ENCODE data around the gene AUTS2. TPM values are rescaled to one million over a fixed set of nuclear protein-coding genes. Genes with fewer than 3 reads are reported as not detected.

AUTS2 gene
- total RNA-seq, 1 experiment from 2014 or later: 42.1 TPM

GRCh38 chr7:70053421-70053820, 455.1 kb downstream of the AUTS2 start:
- no peak overlapping the region for H3K4me3 ChIP-seq (ENCODE audit: low read depth, low read length, poor library complexity, severe bottlenecking)
- intact Hi-C loops (cut with micrococcal nuclease; ENCODE audit: unreplicated experiment): no loop called here
- H3K36me3 ChIP-seq (ENCODE audit: insufficient read depth, low read length, poor library complexity, severe bottlenecking): no peaks in the 10 kb centered on the region
- CTCF ChIA-PET: no interaction called here
- H3K27me3 ChIP-seq (replicated peaks; ENCODE audit: insufficient read depth, low read depth, low read length, poor library complexity): no peaks in the 10 kb centered on the region
- H3K9me3 ChIP-seq (ENCODE audit: low read depth, low read length, poor library complexity, severe bottlenecking): no peaks in the 10 kb centered on the region
- no TSS peak for BruUV-seq (replicated peaks)
- no peak for DNase-seq (ENCODE audit: low spot score)
- peaks cover under 1% of the 10 kb centered on the region for H3K4me1 ChIP-seq (ENCODE audit: insufficient read depth, low read length, poor library complexity, severe bottlenecking)
- POLR2A ChIA-PET (ENCODE audit: low non-redundant PET): no interaction called here
- TF ChIP-seq, protein P1, sequence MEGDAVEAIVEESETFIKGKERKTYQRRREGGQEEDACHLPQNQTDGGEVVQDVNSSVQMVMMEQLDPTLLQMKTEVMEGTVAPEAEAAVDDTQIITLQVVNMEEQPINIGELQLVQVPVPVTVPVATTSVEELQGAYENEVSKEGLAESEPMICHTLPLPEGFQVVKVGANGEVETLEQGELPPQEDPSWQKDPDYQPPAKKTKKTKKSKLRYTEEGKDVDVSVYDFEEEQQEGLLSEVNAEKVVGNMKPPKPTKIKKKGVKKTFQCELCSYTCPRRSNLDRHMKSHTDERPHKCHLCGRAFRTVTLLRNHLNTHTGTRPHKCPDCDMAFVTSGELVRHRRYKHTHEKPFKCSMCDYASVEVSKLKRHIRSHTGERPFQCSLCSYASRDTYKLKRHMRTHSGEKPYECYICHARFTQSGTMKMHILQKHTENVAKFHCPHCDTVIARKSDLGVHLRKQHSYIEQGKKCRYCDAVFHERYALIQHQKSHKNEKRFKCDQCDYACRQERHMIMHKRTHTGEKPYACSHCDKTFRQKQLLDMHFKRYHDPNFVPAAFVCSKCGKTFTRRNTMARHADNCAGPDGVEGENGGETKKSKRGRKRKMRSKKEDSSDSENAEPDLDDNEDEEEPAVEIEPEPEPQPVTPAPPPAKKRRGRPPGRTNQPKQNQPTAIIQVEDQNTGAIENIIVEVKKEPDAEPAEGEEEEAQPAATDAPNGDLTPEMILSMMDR (conservative IDR thresholded peaks at IDR 0.05; ENCODE audit: low read depth, low read length): no peak
- no peak for TF ChIP-seq EZH2 (IDR thresholded peaks at IDR 0.05; ENCODE audit: borderline replicate concordance, low read depth, low read length, poor library complexity, severe bottlenecking)
- no peak overlapping the region for H3K27ac ChIP-seq (ENCODE audit: low read depth, low read length, poor library complexity, severe bottlenecking)

- CTCF ChIA-PET: no interaction called here
- H3K9me3 ChIP-seq (ENCODE audit: low read depth, low read length, poor library complexity, severe bottlenecking): no peaks in the 10 kb centered on the region
- BruUV-seq (replicated peaks): no TSS peak
Observed at GRCh38 chr7:70053989-70054388, 455.7 kb downstream of the AUTS2 start.

DNA sequence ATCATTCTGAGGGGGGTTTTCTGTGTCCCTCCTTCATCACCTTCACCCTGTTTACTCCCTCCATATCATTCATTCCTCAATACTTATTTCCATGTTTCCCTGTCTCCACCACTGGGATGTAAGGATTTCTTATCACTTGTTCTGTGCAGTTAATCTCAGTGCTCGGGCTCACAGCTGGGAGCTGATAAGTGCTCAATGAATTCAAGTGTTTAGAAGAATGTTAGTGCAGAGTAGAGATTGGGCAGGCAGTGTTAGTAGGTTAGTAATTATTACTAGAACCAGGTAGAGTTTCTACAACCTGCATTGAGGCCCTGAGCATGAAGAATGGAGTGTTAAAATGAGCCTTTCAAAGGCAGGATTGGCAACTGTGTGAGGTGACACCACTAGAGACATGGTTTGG, 458.1 kb downstream of the AUTS2 start:
- no TSS peak for BruUV-seq (replicated peaks)
- no peak overlapping the region for H3K27ac ChIP-seq (ENCODE audit: low read depth, low read length, poor library complexity, severe bottlenecking)
- no peak overlapping the region for H3K4me3 ChIP-seq (ENCODE audit: low read depth, low read length, poor library complexity, severe bottlenecking)
- ChIA-PET POLR2A (ENCODE audit: low non-redundant PET) (no interaction called here), CTCF (no interaction called here)
- no peaks in the 10 kb centered on the region for H3K9me3 ChIP-seq (ENCODE audit: low read depth, low read length, poor library complexity, severe bottlenecking)
- H3K27me3 ChIP-seq (replicated peaks; ENCODE audit: insufficient read depth, low read depth, low read length, poor library complexity): no peaks in the 10 kb centered on the region
- TF ChIP-seq, protein P1 (conservative IDR thresholded peaks at IDR 0.05; ENCODE audit: low read depth, low read length): no peak
- no peak for TF ChIP-seq EZH2 (IDR thresholded peaks at IDR 0.05; ENCODE audit: borderline replicate concordance, low read depth, low read length, poor library complexity, severe bottlenecking)
- no peaks in the 10 kb centered on the region for H3K36me3 ChIP-seq (ENCODE audit: insufficient read depth, low read length, poor library complexity, severe bottlenecking)
- intact Hi-C loops (cut with micrococcal nuclease; ENCODE audit: unreplicated experiment): no loop called here
- peaks cover 7% of the 10 kb centered on the region for H3K4me1 ChIP-seq (ENCODE audit: insufficient read depth, low read length, poor library complexity, severe bottlenecking)
- no peak for DNase-seq (ENCODE audit: low spot score)

More at GRCh38 chr7:70053989-70054388, 455.7 kb downstream of the AUTS2 start:
- Histone ChIP-seq H3K4me3 (ENCODE audit: low read depth, low read length, poor library complexity, severe bottlenecking) (no peak overlapping the region), H3K27me3 (replicated peaks; ENCODE audit: insufficient read depth, low read depth, low read length, poor library complexity) (no peaks in the 10 kb centered on the region), H3K36me3 (ENCODE audit: insufficient read depth, low read length, poor library complexity, severe bottlenecking) (no peaks in the 10 kb centered on the region), H3K27ac (ENCODE audit: low read depth, low read length, poor library complexity, severe bottlenecking) (no peak overlapping the region), H3K4me1 (ENCODE audit: insufficient read depth, low read length, poor library complexity, severe bottlenecking) (no peaks in the 10 kb centered on the region)
- POLR2A ChIA-PET (ENCODE audit: low non-redundant PET): no interaction called here
- intact Hi-C loops (cut with micrococcal nuclease; ENCODE audit: unreplicated experiment): no loop called here
- no peak for TF ChIP-seq EZH2 (IDR thresholded peaks at IDR 0.05; ENCODE audit: borderline replicate concordance, low read depth, low read length, poor library complexity, severe bottlenecking)
- TF ChIP-seq, protein P1 (conservative IDR thresholded peaks at IDR 0.05; ENCODE audit: low read depth, low read length): no peak
- DNase-seq (ENCODE audit: low spot score): no peak

Data from A673 (cell line).